RWPE1 (cell line): ENCODE results near the gene SLC5A1.
"Not testable (repeated sequence)": the region's sequence is repeated elsewhere in the genome, so short reads cannot be mapped to it uniquely, and the experiment has no call there.

Source experiments
- CTCF ChIA-PET: fragments of 350-600 bp; sonication (Branson Sonifier 250); formaldehyde crosslinking; extraction: SDS; loops from one replicate; lab custom pipeline; 2021; lab: Yijun Ruan, JAX
- POLR2A ChIA-PET: fragments of 400-600 bp; formaldehyde crosslinking; extraction: SDS; loops from one replicate; lab custom pipeline; 2020; ENCODE audit warnings: antibody characterized with exemption; ENCODE audit not compliant: low non-redundant PET; lab: Yijun Ruan, JAX
- DNase-seq: peaks from one replicate; pipeline ENCODE4 v3.0.0; 2012; ENCODE audit warnings: low spot score
- H3K27ac ChIP-seq: fragments of 450-650 bp; 2 replicates; pipeline ENCODE4 v1.5.1; 2017
- TF ChIP-seq, protein P1 (sequence below): fragments of 450-650 bp; conservative IDR thresholded peaks from 2 replicates; pipeline ENCODE4 v1.5.1; 2017; ENCODE audit warnings: low read depth, mild to moderate bottlenecking

Gene SLC5A1

GRCh38 chr22:32127904-32128303, 84.8 kb downstream of the SLC5A1 start:
- H3K27ac ChIP-seq: no peak overlapping the region
- POLR2A ChIA-PET: no interaction called here
- CTCF ChIA-PET: no interaction called here
- TF ChIP-seq, protein P1, sequence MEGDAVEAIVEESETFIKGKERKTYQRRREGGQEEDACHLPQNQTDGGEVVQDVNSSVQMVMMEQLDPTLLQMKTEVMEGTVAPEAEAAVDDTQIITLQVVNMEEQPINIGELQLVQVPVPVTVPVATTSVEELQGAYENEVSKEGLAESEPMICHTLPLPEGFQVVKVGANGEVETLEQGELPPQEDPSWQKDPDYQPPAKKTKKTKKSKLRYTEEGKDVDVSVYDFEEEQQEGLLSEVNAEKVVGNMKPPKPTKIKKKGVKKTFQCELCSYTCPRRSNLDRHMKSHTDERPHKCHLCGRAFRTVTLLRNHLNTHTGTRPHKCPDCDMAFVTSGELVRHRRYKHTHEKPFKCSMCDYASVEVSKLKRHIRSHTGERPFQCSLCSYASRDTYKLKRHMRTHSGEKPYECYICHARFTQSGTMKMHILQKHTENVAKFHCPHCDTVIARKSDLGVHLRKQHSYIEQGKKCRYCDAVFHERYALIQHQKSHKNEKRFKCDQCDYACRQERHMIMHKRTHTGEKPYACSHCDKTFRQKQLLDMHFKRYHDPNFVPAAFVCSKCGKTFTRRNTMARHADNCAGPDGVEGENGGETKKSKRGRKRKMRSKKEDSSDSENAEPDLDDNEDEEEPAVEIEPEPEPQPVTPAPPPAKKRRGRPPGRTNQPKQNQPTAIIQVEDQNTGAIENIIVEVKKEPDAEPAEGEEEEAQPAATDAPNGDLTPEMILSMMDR: no peak
- no peak for DNase-seq

- ChIA-PET CTCF (no interaction called here), POLR2A (no interaction called here)
- TF ChIP-seq, protein P1: no peak
- no peak overlapping the region for H3K27ac ChIP-seq
- no peak for DNase-seq
Measured at GRCh38 chr22:32130464-32130863, 87.4 kb downstream of the SLC5A1 start.

DNA sequence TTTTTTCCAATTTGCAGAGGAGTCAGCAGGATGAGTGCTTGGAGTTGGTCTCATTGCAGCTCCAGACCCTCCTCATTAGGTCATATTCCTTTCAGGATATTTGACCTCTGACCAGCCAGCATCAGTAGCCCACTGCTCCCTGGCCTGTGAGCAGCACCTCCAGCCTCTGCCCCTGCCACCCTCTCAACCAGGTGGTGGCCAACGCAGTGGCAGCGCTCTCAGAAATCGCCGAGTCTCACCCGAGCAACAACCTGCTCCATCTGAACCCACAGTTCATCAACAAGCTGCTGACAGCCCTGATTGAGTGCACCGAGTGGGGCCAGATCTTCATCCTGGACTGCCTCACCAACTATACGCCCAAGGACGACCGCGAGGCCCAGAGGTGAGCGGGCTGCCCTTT, 89.1 kb downstream of the SLC5A1 start:
- CTCF ChIA-PET: no interaction called here
- TF ChIP-seq, protein P1: no peak
- POLR2A ChIA-PET: no interaction called here
- DNase-seq: no peak
- H3K27ac ChIP-seq: no peak overlapping the region

DNA sequence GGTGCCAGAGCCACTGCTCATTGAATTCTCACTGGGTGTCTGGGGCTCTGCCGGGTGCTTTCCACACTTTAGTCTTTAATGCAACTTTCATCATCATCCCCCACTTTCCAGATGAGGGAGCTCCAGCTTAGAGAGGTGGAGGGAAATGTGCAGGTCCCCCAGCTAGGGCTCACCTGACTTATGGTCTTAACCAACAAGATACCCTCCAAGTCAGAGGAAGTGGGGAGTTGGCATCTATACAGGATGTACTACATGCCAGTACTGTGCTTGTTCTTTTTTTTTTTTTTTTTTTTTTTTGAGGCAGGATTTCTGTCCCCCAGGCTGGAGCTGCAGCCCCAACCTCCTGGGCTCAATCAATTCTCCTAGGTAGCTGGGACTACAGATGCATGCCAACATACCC, 89.7 kb downstream of the SLC5A1 start:
- TF ChIP-seq, protein P1: no peak
- no peak overlapping the region for H3K27ac ChIP-seq
- ChIA-PET POLR2A (no interaction called here), CTCF (no interaction called here)
- DNase-seq: no peak

DNA sequence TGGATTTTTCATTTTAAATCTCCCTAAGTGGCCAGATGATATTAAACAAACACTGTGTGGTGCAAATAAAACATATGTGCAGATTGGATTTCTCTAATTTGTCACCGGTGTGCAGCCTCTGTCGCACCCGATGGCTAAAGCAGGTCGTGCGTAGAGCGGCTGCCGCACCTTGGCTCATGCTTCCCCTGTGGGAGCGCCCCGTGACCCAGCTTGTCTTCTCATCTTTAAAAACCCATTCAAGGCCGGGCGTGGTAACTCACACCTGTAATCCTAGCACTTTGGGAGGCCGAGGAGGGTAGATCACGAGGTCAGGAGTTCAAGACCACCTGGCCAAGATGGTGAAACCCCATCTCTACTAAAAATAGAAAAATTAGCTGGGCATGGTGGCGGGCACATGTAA, 91.7 kb downstream of the SLC5A1 start:
- POLR2A ChIA-PET, CTCF ChIA-PET: not testable (repeated sequence)

GRCh38 chr22:32135958-32136357, 92.9 kb downstream of the SLC5A1 start:
- POLR2A ChIA-PET, H3K27ac ChIP-seq: not testable (repeated sequence)
- peak; percentile 18 for DNase-seq
- CTCF ChIA-PET: interaction anchor here (0.7 kb wide), 1 partner anchor 310 kb away, joined by 3 read pairs; no protein-coding TSS in a partner anchor

More for the DNA sequence above, 91.7 kb downstream of the SLC5A1 start:
- not testable (repeated sequence) for DNase-seq, H3K27ac ChIP-seq

DNA sequence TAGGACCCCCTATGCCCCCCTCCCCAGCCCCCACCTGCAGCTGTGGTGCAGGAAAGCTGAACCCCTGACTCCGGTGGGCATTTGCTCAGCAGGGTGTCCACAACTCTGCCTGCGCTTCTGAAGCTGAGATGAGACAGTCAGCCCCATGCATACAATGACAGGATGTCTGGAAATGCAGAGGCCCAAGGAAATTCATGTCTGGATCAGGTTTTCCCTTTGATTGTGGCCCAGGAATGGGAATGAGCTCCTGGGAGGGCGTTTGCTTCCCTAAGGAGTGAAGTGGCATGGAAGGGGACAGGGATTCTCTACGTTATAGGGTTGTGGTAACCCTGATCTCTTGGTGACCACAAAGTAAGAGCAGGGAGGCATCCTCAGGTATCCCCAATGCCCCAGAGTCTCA, 93.8 kb downstream of the SLC5A1 start:
- DNase-seq, H3K27ac ChIP-seq, POLR2A ChIA-PET, CTCF ChIA-PET: not testable (repeated sequence)

- DNase-seq, POLR2A ChIA-PET, H3K27ac ChIP-seq, CTCF ChIA-PET: not testable (repeated sequence)
Measured at GRCh38 chr22:32137731-32138324, 94.8 kb downstream of the SLC5A1 start.

DNA sequence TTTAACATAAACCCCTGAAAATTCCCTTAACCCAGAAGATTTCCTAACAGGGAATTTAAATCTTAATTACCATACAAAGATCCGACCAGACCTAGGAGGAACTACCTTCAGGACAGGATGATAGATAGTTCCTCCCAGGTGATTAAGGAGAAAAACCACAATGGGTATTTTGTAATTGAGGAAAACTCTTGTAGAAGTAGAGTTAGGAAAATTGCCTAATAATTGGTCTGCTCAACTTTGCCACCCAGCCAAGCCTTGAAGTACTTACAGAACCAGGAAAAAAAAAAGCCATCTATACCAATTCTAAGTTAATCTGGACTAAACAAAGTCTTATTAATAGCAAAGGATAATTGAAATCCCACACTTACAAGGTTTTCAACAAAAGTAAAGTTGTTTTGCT, 95.5 kb downstream of the SLC5A1 start:
- POLR2A ChIA-PET, H3K27ac ChIP-seq, CTCF ChIA-PET, DNase-seq: not testable (repeated sequence)

- POLR2A ChIA-PET, CTCF ChIA-PET, DNase-seq, H3K27ac ChIP-seq: not testable (repeated sequence)
Measured at GRCh38 chr22:32140688-32141087, 97.6 kb downstream of the SLC5A1 start.
